Endodermal cell (in vitro differentiated cells): Measurements from ENCODE around the gene DENND2A. TPM values are rescaled to one million over a fixed set of nuclear protein-coding genes. Genes with fewer than 3 reads are reported as not detected.
A peak's percentile ranks its signal among the peaks of the same experiment; 100 is the strongest.

Experiments
- DNase-seq: peaks from one replicate; pipeline ENCODE4 v3.0.0-alpha.2; 2017
- H3K27ac ChIP-seq: 2 replicates; pipeline ENCODE4 v1.5.1; 2013; ENCODE audit warnings: mild to moderate bottlenecking, low read depth, low read length, moderate library complexity
- H3K27me3 ChIP-seq: 2 replicates; pipeline ENCODE4 v1.6.1; 2013; ENCODE audit warnings: mild to moderate bottlenecking, low read length, moderate library complexity; ENCODE audit not compliant: insufficient read depth, control insufficient read depth, poor library complexity, severe bottlenecking
- H3K36me3 ChIP-seq: 2 replicates; pipeline ENCODE4 v1.7.0; 2013; ENCODE audit warnings: mild to moderate bottlenecking, low read length, moderate library complexity; ENCODE audit not compliant: control insufficient read depth, insufficient read depth
- H3K4me1 ChIP-seq: one replicate; pipeline ENCODE4 v1.7.0; 2013; ENCODE audit warnings: low read length; ENCODE audit not compliant: control insufficient read depth, insufficient read depth
- H3K4me3 ChIP-seq: 2 replicates; pipeline ENCODE4 v1.5.1; 2013; ENCODE audit warnings: mild to moderate bottlenecking, low read length, moderate library complexity
- H3K9ac ChIP-seq: 2 replicates; pipeline ENCODE4 v1.6.1; 2013; ENCODE audit warnings: mild to moderate bottlenecking, low read length, moderate library complexity; ENCODE audit not compliant: poor library complexity, severe bottlenecking; ENCODE audit errors: extremely low read depth
- H3K9me3 ChIP-seq: 2 replicates; pipeline ENCODE4 v1.6.1; 2013; ENCODE audit warnings: mild to moderate bottlenecking, low read length, moderate library complexity; ENCODE audit not compliant: control insufficient read depth
- H3K27ac Mint-ChIP-seq: 2 replicates; pipeline ENCODE4 v1.8.0; 2020; ENCODE audit warnings: mixed read lengths
- H3K27me3 Mint-ChIP-seq: 2 replicates; pipeline ENCODE4 v1.8.0; 2021; ENCODE audit warnings: mild to moderate bottlenecking, mixed read lengths; ENCODE audit not compliant: insufficient read depth
- H3K36me3 Mint-ChIP-seq: 2 replicates; pipeline ENCODE4 v1.8.0; 2020; ENCODE audit warnings: low read depth, mixed read lengths
- H3K4me1 Mint-ChIP-seq: 2 replicates; pipeline ENCODE4 v1.8.0; 2020; ENCODE audit warnings: mixed read lengths
- H3K4me3 Mint-ChIP-seq: 2 replicates; pipeline ENCODE4 v1.8.0; 2020; ENCODE audit warnings: mild to moderate bottlenecking, moderate library complexity, mixed read lengths
- H3K9me3 Mint-ChIP-seq: 2 replicates; pipeline ENCODE4 v1.8.0; 2020; ENCODE audit warnings: mild to moderate bottlenecking, mixed read lengths
- CTCF ChIP-seq: fragments of 200-600 bp; sonication (generic); conservative IDR thresholded peaks from 2 replicates; pipeline ENCODE4 v1.5.0; 2021; ENCODE audit warnings: antibody characterized with exemption, mild to moderate bottlenecking
- WGBS, 2 experiments: methylation state at CpG; one replicate each; pipeline versions ENCODE4 v1.1.5 to v1.1.7; 2013; ENCODE audit warnings: missing lambda C conversion rate in 2 of 2, mixed read lengths in 1 of 2; ENCODE audit not compliant: insufficient coverage in 1 of 2, insufficient read length in 1 of 2; 5-methylcytosine and 5-hydroxymethylcytosine counted together
- total RNA-seq, 2 donors: library from RNA; stranded (reverse); fragmentation: NEBNext Ultra II Directional in 1 of 2; extraction: Animal tissue kit (Norgen Biotek cat#: 25700) in 1 of 2; gene quantifications; 2 replicates in 1 of 2; 3 replicates in 1 of 2; pipeline ENCODE4 v1.2.1, GENCODE V29; 2021

DENND2A gene
- total RNA-seq, 2 donors from 2014 or later = 28.5 to 40.6 TPM

GRCh38 chr7:140564643-140565042, 76.0 kb downstream of the DENND2A start:
- Mint-ChIP-seq H3K4me3 (no peak overlapping the region), H3K36me3 (peaks cover 29% of the 10 kb centered on the region), H3K27ac (no peak overlapping the region), H3K9me3 (no peaks in the 10 kb centered on the region), H3K27me3 (no peaks in the 10 kb centered on the region), H3K4me1 (no peaks in the 10 kb centered on the region)
- Histone ChIP-seq H3K36me3 (peaks cover 28% of the 10 kb centered on the region), H3K9ac (no peak overlapping the region), H3K4me3 (no peak overlapping the region), H3K27ac (no peak overlapping the region), H3K4me1 (no peaks in the 10 kb centered on the region), H3K9me3 (no peaks in the 10 kb centered on the region), H3K27me3 (no peaks in the 10 kb centered on the region)
- no peak for DNase-seq
- WGBS, 2 experiments = 83 to 90% methylated on average over 2 to 4 of the region's 4 CpGs
- TF ChIP-seq CTCF = no peak

- H3K9ac ChIP-seq = no peak overlapping the region
- no peaks in the 10 kb centered on the region for H3K4me1 ChIP-seq
- no peak overlapping the region for H3K4me3 ChIP-seq
- H3K9me3 ChIP-seq = no peaks in the 10 kb centered on the region
- H3K36me3 ChIP-seq = peaks cover 30% of the 10 kb centered on the region
- peak overlapping the region; percentile 32 for H3K27ac Mint-ChIP-seq
- no peaks in the 10 kb centered on the region for H3K27me3 ChIP-seq
- peak overlapping the region; percentile 90 for H3K27ac ChIP-seq
- TF ChIP-seq CTCF = no peak
- H3K36me3 Mint-ChIP-seq = peaks cover 37% of the 10 kb centered on the region
- DNase-seq = no peak
- no peaks in the 10 kb centered on the region for H3K27me3 Mint-ChIP-seq
- no peak overlapping the region for H3K4me3 Mint-ChIP-seq
- H3K4me1 Mint-ChIP-seq = no peaks in the 10 kb centered on the region
- 60 to 70% methylated on average over 1 to 5 of the region's 5 CpGs for WGBS, 2 experiments
- no peaks in the 10 kb centered on the region for H3K9me3 Mint-ChIP-seq
These were observed 77.6 kb downstream of the DENND2A start for GRCh38 chr7:140562926-140563481.

GRCh38 chr7:140559410-140559809, 81.2 kb downstream of the DENND2A start:
- Mint-ChIP-seq H3K4me1 (no peaks in the 10 kb centered on the region), H3K9me3 (no peaks in the 10 kb centered on the region), H3K36me3 (peaks cover 43% of the 10 kb centered on the region), H3K27me3 (no peaks in the 10 kb centered on the region), H3K4me3 (no peak overlapping the region), H3K27ac (peak overlapping the region; percentile 39)
- H3K27me3 ChIP-seq = no peaks in the 10 kb centered on the region
- H3K4me1 ChIP-seq = no peaks in the 10 kb centered on the region
- H3K9ac ChIP-seq = no peak overlapping the region
- H3K9me3 ChIP-seq = no peaks in the 10 kb centered on the region
- H3K4me3 ChIP-seq = no peak overlapping the region
- peaks cover 31% of the 10 kb centered on the region for H3K36me3 ChIP-seq
- H3K27ac ChIP-seq = no peak overlapping the region
- no peak for DNase-seq
- TF ChIP-seq CTCF = no peak
- 90 to 95% methylated on average over 7 to 9 of the region's 9 CpGs for WGBS, 2 experiments
